ENCODE results near the gene LMAN2. TPM values are rescaled to one million over a fixed set of nuclear protein-coding genes. Genes with fewer than 3 reads are reported as not detected.

The LMAN2 gene
- total RNA-seq, 1 donor from 2014 or later, result 75.6 TPM

DNA sequence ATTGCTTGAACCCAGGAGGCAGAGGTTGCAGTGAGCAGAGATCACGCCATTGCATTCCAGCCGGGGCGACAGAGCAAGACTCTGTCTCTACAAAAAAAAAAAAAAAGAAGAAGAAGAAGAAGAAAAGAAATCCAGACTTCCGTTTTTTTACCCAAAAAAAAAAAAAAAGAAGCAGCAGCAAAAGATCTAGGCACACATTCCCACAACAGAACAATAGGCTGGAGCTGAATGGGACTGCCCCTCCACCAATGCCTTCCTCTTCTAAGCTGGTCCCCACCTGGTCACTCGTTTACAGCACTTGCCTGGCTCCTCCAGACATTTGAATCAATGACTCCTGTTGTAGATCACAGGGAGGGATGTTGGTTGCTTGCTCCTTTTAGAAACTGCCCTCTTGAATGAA is 1.6 kb upstream of the LMAN2 start:
- Mint-ChIP-seq H3K36me3 (ENCODE audit: unreplicated experiment) (no peaks in the 10 kb centered on the region), H3K4me3 (ENCODE audit: unreplicated experiment) (no peak overlapping the region), H3K9me3 (ENCODE audit: unreplicated experiment) (peaks cover 8% of the 10 kb centered on the region), H3K27ac (ENCODE audit: unreplicated experiment) (no peak overlapping the region), H3K4me1 (ENCODE audit: low read depth, unreplicated experiment) (peaks cover 10% of the 10 kb centered on the region), H3K27me3 (ENCODE audit: unreplicated experiment) (peaks cover 4% of the 10 kb centered on the region)
- no peak for DNase-seq
- TF ChIP-seq, protein P1, sequence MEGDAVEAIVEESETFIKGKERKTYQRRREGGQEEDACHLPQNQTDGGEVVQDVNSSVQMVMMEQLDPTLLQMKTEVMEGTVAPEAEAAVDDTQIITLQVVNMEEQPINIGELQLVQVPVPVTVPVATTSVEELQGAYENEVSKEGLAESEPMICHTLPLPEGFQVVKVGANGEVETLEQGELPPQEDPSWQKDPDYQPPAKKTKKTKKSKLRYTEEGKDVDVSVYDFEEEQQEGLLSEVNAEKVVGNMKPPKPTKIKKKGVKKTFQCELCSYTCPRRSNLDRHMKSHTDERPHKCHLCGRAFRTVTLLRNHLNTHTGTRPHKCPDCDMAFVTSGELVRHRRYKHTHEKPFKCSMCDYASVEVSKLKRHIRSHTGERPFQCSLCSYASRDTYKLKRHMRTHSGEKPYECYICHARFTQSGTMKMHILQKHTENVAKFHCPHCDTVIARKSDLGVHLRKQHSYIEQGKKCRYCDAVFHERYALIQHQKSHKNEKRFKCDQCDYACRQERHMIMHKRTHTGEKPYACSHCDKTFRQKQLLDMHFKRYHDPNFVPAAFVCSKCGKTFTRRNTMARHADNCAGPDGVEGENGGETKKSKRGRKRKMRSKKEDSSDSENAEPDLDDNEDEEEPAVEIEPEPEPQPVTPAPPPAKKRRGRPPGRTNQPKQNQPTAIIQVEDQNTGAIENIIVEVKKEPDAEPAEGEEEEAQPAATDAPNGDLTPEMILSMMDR (IDR thresholded peaks at IDR 0.05; ENCODE audit: partially characterized antibody, unreplicated experiment), result no peak

DNA sequence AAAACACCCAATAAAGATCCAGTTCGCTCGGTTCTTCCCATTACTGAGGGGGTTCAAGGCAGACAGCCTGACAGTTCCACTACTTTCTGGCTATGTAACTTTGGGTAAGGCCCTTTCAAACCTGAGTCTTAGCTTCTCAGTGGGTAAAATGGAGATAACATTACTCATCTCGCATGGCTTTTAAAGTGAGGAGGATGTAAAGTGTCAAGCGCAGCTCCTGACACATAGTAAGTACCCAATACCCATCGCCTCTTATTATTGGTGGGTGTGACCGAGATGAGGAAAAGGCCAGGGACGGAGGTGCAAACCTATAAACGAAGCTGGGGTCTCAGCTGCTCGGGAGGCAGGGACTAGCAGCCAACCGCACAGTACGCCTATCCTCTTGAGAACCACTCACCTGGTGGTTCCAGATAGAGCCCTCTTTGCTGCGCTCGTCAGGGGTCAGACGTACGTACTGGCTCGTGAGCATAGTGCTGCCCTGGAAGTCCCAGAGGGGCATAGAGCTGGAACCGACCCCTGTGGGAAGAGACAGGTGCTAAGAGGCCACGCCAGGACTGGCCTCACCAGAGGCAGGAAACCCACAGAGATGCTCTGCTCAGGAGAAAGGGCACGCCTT is 584 bp downstream of the LMAN2 start:
- no peak for DNase-seq
- Mint-ChIP-seq H3K9me3 (ENCODE audit: unreplicated experiment) (peaks cover 5% of the 10 kb centered on the region), H3K27ac (ENCODE audit: unreplicated experiment) (peak overlapping the region; percentile 98), H3K4me3 (ENCODE audit: unreplicated experiment) (peak overlapping the region; percentile 97), H3K27me3 (ENCODE audit: unreplicated experiment) (peaks cover 2% of the 10 kb centered on the region), H3K36me3 (ENCODE audit: unreplicated experiment) (no peaks in the 10 kb centered on the region), H3K4me1 (ENCODE audit: low read depth, unreplicated experiment) (peaks cover 10% of the 10 kb centered on the region)
- TF ChIP-seq, protein P1 (IDR thresholded peaks at IDR 0.05; ENCODE audit: partially characterized antibody, unreplicated experiment), result no peak

DNA sequence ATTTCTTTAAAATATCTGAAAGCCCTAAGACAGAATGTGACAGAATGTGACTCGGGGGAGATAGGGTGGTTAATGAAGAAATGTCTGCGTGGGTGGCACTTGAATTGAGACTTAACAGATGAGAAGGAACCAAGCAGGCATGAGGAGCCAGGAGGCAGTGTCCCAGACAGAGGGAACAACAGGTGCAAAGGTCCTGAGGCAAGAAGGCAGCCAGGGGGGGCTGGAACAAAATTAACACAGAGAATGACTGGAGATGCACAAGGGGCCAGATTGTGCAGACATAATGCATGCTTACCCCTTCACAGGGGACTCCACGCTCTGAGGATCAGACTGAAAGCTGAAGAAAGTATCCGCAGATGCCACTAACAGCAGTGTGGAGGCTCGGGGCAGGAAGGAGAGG is 1.7 kb downstream of the LMAN2 start:
- Mint-ChIP-seq H3K27me3 (ENCODE audit: unreplicated experiment) (peaks cover 2% of the 10 kb centered on the region), H3K4me3 (ENCODE audit: unreplicated experiment) (peak overlapping the region; percentile 75), H3K9me3 (ENCODE audit: unreplicated experiment) (peaks cover 4% of the 10 kb centered on the region)

DNA sequence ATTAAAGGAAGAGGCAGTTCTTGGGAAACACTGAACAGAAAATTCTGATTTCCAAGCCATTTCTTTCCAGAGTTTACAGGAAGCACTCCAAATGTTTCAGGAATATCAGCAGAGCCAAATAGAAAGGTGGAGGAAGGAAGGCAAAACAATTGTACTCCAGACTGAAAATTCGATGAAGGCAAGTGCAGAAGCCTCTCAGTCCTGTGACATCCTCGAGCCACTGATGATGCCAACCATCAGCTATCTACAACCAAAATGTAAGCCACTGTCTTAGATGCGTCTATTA is 2.2 kb downstream of the LMAN2 start:
- Mint-ChIP-seq H3K36me3 (ENCODE audit: unreplicated experiment) (no peaks in the 10 kb centered on the region), H3K27ac (ENCODE audit: unreplicated experiment) (no peak overlapping the region)

More for the DNA sequence above, 1.7 kb downstream of the LMAN2 start:
- no peak for DNase-seq
- TF ChIP-seq, protein P1 (IDR thresholded peaks at IDR 0.05; ENCODE audit: partially characterized antibody, unreplicated experiment), result no peak
- no peak overlapping the region for H3K27ac Mint-ChIP-seq (ENCODE audit: unreplicated experiment)
- no peaks in the 10 kb centered on the region for H3K36me3 Mint-ChIP-seq (ENCODE audit: unreplicated experiment)
- H3K4me1 Mint-ChIP-seq (ENCODE audit: low read depth, unreplicated experiment), result peaks cover 10% of the 10 kb centered on the region

DNA sequence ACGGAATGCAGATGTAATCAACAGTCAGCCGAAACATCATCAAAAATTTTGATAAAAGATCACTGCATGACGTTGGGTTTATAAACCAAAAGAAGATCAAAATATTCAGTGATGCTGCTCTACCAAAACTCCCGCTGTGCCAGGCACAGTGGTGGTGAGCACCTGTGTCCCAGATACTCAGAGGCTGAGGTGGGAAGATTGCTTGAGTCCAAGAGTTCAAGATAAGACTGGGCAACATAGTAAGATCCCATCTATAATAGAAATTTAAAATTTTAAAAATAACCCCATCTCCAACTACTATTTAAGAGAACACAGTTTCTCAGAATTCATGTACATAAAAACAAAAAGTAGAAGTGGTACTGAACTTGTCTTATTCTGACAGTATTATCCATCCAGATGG is 3.8 kb downstream of the LMAN2 start:
- Mint-ChIP-seq H3K27me3 (ENCODE audit: unreplicated experiment) (peaks cover 2% of the 10 kb centered on the region), H3K4me3 (ENCODE audit: unreplicated experiment) (no peak overlapping the region), H3K4me1 (ENCODE audit: low read depth, unreplicated experiment) (peaks cover 10% of the 10 kb centered on the region), H3K27ac (ENCODE audit: unreplicated experiment) (no peak overlapping the region), H3K9me3 (ENCODE audit: unreplicated experiment) (peaks cover 5% of the 10 kb centered on the region), H3K36me3 (ENCODE audit: unreplicated experiment) (peaks cover 5% of the 10 kb centered on the region)
- no peak for DNase-seq
- TF ChIP-seq, protein P1 (IDR thresholded peaks at IDR 0.05; ENCODE audit: partially characterized antibody, unreplicated experiment), result no peak

More for the DNA sequence above, 2.2 kb downstream of the LMAN2 start:
- DNase-seq, result no peak
- no peak overlapping the region for H3K4me3 Mint-ChIP-seq (ENCODE audit: unreplicated experiment)
- H3K4me1 Mint-ChIP-seq (ENCODE audit: low read depth, unreplicated experiment), result peaks cover 10% of the 10 kb centered on the region
- peaks cover 2% of the 10 kb centered on the region for H3K27me3 Mint-ChIP-seq (ENCODE audit: unreplicated experiment)
- TF ChIP-seq, protein P1 (IDR thresholded peaks at IDR 0.05; ENCODE audit: partially characterized antibody, unreplicated experiment), result no peak
- peaks cover 4% of the 10 kb centered on the region for H3K9me3 Mint-ChIP-seq (ENCODE audit: unreplicated experiment)
